GM18873 (cell line): ENCODE results near the gene ADAM12.
"Not testable (repeated sequence)": the region's sequence is repeated elsewhere in the genome, so short reads cannot be mapped to it uniquely, and the experiment has no call there.

ENCODE experiments used
- ATAC-seq: cut with Tn5 transposase; IDR thresholded peaks from one replicate; pipeline ENCODE4 v1.9.1; 2021; ENCODE audit warnings: mild to moderate bottlenecking, moderate library complexity, moderate number of reproducible peaks; ENCODE audit not compliant: unreplicated experiment, low FRiP score

ADAM12 gene

DNA sequence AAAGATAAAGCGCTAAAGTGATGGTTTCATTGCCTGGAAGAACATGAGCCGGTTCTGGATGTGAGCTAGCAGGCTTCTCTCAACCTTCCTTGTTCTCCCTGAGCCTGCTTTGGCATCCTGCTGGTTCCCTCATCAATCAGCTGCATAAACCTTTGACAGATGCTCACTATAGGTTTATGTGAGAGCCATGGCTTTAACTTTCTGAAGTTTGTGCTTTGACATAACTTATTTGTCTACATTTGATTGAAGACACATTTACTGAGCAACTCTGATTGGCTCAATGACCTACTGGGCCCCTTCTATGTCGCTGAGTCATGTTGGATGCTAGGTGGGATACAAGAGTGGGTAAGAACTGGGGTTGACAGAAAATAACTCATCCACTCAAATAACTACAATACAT is 192.0 kb downstream of the ADAM12 start:
- no peak for ATAC-seq

DNA sequence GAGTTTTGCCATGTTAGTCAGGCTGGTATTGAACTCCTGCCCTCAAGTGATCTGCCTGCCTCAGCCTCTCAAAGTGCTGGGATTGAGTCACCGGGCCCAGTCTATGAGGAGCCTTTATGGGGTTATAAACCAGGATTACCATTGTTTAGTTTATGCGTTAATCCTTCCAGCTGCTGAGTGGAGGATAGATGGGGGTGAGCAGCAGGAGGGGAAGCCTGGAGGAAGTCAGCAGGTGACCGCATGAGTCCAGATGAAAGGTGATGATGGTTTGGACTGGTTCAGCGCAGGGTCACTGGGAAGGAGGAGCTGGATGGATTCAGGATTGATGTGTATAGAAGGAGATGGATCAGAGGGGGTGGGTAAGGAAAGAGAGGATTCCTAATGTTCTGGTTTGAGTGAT is 197.1 kb downstream of the ADAM12 start:
- no peak for ATAC-seq

DNA sequence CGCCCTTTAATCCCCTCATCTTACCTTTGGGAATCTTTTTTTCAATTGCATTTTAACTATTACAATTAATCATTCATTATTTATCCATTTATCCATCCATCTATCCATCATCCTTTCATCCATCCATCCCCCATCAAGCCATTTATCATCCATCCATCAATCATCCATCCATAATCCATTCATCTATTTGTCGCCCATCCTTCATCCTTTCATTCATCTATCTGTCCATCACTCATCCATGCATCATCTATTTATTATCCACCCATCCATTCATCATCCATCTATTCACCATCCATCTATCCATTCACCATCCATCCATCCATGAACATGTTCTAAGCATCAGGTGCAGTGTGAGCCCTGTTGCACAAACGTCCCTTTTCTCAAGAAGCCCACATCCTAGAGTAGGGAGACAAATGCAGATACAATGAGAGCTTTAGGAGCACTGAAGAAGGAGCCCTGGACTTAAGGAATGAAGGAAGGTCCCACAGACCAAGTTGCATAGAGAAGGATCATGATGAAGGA is 199.5 kb downstream of the ADAM12 start:
- no peak for ATAC-seq

DNA sequence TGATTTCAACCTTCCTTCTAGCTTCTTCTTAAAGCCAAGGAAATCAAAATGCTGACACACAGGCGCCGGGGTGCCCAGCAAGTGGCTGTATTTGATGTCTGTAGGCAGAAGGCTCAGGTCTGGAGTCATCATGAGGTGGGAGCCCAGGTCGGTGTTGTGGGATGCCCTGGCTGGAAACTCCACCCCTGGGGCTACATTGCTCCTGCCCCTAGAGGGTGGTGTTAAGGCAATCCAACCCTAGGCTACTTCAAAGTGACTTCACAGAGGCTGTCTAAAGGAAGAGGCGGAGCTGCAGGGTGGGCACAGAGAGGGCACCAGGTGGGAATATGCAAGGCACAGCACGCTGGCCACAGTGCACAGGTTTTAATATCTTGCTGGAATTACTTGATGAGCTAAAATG is 200.9 kb downstream of the ADAM12 start:
- no peak for ATAC-seq

DNA sequence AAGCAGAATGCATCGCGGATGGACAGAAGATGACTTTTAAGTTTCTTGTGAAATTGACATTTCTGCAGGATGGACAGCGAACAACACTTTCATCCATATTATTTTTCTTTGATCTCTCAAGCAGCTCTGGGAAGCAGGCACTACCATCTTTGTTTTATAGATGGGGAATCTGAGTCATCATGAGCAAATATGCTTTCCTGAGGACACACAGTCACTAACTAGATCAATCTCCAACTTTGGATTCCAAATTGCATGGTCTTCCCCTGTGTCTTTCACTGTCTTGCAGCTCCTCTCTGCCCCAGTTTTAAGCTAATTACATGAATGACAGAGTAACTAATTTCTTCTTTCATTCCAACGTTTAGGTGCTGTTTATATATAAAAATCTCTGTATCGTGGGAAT is 201.5 kb downstream of the ADAM12 start:
- no peak for ATAC-seq

DNA sequence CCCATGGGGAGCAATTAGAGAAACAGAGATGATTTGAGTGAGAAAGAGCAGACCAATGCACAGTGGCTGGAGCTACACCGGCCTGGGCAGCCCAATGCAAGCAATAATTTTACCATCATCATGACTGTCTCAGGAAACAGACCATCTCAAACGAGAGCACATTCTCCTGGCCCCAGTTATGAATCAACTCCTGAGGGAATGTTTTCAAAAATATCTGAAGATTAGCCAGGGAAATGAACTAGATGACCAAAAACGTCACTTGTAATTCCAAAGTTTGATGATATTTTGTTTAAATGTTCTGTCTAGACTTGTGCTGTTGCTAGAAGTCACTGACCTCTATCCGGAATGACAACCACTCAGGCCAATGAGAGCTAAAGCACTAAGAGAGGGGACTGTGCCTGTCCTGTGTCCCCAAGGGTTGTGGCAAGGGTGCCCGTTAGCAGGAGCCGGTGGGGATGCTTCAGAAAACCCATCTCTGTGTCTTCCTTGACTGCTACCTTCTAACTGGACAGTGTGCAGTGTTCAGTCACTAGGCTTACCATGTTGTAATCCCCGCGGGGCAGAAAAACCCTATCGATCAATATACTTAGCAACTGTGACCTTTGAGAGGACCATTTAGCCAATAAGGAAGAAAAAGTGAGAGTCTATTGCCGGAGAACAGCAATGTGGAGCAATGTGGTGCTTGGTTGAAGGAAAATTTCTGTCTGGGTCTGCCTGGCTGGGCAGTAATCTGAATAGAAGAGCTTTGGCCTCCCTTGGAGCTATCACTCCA is 202.4 kb downstream of the ADAM12 start:
- no peak for ATAC-seq

DNA sequence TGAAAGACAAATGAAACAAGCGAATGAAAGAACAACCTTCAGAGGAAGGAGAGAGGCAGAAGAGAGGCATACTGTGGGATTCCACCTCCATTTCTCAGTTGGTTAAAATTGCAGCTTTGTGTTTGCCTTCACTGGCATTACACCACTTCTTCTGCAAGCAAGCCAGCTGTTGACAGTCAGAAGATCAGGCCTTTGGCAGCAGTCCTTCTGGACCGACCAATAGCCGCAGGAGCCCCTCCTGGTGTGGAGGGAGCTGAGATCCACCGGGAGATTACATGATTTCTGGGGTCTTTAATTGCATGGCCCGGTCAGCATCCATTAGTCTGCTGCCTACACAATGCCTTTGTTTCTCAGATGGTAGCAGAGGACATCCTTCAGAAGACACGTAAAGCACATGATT is 206.7 kb downstream of the ADAM12 start:
- ATAC-seq = no peak

DNA sequence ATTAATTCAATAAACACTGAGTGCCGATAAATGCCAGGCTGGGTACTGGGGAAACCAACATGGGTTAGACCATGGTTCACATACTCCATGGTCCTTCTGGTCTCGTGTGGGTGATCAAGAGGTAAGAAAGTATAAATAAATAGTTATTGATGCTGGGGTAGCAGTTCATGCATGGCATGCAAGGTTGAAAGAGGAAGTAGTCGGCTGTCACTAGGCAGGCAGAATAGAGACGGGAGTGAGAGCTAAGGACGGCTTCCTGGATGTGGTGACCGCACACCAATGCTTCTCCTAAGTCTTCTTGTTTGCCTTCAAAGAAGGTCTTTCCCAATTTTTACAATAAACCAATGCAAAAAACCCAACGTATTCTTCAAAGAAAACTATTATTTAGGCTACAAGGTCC is 208.6 kb downstream of the ADAM12 start:
- no peak for ATAC-seq

DNA sequence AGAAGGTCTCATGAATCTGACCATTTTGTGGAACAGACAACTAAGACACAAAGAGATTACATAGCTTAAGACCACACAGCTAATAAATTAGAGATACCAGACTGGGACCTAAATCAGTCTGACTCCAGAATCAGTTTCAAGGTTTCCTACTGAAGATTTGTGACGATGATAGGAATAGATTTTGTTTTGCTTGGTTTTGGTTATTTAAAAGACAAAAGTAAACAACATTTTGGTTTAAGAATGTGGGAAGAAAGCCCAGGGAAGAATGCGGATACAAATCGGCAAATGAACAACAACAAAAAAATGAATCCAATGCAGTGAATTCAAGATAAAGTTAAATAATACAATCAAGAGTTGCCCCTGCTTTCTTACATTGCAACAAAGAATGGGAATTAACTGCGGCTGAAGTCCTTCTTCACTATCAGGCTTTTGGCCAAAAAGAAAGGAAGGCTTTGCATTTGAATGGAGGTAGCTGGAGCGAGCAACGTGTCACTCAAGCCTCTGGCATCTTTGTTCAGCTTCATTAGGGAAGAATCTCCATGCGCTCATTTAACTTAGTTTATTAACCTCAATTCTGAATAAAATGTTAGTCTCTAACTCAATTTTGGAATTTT is 210.8 kb downstream of the ADAM12 start:
- ATAC-seq = no peak

DNA sequence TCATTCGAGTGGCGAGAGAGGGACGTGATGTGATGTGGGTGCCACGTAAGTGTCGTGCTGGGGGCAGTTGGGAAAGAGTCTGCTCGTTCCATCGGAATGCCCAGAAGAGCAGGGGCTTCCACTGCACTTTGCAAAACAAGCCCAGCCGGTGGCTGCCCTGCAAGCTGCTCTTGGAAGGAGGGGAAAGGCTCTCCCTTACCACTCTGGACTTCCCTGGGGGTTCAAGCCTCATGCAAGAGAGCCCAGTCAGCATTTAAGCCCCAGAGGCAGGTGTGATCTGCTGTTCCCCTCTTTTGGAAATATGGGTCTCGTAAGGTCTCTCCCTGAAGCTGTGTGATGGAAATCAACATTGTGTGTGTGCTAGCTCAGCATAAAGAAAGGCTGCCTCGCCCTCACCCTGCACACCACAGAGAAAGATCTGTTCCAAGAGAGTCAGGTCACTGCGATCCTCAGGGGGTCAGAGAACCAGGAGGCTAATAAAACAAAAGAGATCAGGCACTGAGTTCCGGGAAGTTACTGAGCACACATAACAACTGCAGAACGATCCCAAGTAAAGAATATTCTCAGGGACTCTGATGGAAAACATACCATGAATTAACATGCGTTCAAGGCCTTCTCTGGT is 212.5 kb downstream of the ADAM12 start:
- no peak for ATAC-seq

DNA sequence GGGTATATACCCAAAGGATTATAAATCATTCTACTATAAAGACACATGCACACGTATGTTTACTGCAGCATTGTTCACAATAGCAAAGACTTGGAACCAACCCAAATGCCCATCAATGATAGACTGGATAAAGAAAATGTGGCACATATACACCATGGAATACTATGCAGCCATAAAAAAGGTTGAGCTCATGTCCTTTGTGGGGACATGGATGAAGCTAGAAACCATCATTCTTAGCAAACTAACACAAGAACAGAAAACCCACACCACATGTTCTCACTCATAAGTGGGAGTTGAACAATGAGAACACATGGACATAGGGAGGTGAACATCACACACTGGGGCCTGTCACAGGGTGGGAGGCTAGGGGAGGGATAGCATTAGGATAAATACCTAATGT is 215.5 kb downstream of the ADAM12 start:
- not testable (repeated sequence) for ATAC-seq

DNA sequence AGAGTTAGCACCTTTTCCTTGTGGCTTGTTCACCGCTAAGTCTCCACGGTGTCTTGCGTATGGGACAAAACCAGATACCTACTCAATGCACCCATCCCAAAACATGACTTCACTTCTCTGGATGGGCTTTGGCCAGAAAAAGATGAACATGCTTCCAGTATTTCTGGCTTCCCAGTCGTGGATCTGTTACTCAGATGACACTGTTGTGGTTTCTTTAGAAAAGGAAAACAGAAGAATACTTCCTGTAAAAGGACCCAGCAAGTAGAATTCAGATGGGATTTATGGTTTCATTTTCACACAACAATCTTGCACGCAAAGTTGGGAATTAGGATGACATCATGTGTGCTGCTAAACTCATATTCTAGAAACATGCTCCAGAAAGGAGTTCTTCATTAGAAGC is 216.7 kb downstream of the ADAM12 start:
- ATAC-seq = no peak

DNA sequence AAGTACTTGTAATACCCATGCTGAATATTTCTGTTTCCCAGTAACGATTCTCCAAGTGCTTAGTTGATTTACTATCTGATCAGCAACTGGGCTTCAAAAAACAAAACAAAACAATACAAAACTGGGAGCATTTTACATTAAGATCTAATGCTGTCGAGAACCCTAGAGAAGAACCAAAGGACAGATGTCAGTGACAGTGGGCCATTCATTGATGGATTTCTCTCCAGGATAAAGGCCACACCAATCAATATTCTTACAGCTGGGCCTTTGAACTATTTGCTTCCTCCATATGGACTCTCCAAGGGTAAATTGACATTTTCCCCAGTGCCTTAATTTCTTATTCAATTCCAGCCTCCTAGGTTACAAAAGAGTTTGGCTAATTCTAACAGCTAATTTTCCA is 217.5 kb downstream of the ADAM12 start:
- no peak for ATAC-seq

DNA sequence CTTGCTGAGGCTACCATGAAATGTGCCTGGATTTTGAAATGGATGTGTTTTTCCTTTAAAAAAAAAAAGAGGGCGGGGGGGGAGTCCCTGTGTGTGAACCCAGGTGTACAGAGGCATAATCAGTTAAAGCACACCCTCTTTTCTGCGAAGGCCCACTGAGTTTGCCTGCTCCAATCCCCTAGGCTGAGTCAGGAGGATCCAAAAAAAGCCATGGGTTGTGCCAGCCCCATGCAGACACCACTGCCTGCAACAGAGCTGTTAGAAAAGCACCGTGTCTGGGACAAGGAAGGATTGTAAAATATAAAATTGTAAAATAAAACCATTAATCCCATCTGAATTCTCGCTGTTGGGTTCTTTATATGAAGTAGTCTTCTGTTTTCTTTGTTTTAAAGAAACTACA is 217.9 kb downstream of the ADAM12 start:
- ATAC-seq = no peak

DNA sequence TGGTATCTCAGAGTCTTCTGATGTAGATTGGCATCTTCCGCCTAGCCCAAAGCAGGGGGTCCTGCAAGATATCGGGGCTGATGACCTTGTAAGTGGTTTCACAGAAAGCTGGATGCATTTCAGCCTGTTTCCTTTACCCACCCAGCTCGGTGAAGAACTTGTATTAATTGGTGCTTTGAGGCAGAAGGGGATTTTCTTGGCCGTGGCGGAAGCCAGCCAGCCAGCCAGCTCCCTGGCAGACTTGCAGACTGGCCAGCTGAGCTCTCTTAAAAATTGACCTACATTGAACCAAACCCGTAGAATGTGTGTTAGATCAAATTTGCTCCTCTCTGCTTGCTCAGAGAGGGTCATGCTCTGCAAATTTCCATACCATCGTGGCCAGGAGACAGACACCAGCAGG is 218.4 kb downstream of the ADAM12 start:
- ATAC-seq = no peak

DNA sequence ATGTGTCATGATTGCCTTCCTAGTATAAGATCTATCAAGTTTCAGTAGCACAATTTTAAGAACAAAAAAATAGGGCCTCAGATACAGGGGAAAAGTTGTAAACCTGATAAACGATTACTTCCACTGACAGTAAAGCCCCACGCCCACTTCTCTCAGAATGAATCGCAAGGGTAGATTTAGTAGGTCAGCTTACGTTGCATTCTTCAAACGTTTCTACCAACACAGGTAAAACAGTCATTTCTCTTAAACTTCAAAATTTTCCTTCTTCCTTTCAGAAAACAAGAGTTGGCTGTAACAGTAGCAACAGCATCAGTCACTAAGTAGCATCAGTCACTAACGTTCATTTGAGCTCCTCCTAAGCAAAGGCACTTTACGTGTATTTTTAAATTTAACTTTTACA is 221.5 kb downstream of the ADAM12 start:
- ATAC-seq = no peak

DNA sequence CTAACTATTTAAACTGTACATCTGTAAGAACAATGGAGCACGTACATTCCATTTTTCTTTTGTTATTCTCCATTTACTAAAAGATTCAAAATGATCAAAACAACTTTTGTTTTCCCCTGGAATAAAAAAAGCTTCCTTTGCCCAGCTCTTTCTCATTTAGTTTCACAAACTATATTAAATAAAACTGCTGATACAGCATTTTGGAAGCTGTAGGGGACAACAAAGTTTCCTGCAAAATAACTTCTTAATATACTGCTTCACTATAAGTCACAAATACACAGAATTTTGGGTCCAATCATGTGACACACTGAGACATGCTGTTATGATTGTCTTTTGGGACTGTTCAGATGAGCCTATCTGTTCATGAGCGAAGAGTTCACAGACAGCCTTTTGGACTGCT is 222.4 kb downstream of the ADAM12 start:
- ATAC-seq = no peak

DNA sequence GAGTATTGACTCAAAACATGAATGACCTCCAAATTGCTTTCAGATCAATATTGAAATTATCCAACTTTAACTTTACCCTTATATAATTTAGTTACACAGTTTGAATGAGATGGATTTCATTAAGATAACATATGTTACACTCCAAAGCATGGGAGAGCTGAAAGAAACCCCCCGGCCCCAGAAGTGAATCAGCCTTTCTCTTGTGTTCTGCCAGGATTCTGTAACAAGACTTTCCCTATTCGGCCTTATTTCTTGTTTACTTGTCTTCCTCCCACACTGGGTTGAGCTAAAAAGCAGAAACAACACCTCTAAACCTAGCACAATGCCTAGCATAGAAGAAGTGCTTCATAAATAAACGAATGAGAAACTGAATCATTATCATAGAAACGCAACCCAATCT is 224.8 kb downstream of the ADAM12 start:
- no peak for ATAC-seq

DNA sequence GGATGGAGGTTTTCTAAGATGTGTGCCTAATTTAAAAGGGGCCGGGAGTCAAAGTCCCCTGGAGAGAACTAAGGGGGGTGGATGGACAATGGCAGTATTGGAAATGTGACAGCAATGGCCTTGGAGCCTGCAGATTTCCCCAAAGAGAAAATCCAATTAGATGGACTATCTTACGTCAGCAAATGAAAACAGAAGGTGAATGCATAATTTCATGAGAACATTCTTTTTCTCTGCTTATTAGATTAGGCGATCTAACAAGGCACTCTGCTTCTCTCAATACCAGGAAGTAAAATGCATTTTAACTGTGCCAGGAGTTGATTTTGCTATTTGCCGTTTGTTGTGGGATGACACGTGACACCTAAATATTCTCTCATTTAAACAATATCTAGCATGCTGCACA is 226.6 kb downstream of the ADAM12 start:
- ATAC-seq = no peak

DNA sequence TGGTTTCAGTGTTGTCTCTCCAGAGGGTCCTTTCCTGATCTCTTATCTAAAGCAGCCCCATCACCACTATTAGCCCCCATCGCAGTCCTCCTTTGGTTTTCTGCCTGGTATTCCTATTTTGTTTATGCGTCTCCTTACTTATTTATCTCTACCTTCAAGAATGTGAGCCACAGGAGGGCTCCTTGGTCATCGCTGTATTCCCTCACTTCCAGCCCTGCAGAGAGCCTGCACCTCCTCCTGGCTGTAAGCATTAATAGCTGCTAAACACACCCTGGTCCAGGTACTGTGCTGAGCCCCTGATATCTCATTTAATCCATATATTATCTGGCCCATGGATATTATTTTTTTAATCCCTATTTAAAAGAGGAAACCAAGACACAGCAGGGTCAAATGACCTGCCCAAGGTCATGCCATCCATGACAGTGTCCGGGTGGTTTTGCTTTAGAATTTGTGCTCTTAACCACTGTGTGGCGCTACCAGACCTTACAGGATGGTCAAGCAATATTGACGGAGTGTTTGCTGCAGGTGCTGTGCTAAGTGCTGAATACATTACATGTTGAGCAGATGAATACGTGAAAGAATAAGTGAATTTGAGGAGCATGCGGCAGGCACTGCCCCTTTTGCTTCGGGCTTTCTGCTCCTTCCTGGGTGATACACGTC is 227.2 kb downstream of the ADAM12 start:
- ATAC-seq = no peak

DNA sequence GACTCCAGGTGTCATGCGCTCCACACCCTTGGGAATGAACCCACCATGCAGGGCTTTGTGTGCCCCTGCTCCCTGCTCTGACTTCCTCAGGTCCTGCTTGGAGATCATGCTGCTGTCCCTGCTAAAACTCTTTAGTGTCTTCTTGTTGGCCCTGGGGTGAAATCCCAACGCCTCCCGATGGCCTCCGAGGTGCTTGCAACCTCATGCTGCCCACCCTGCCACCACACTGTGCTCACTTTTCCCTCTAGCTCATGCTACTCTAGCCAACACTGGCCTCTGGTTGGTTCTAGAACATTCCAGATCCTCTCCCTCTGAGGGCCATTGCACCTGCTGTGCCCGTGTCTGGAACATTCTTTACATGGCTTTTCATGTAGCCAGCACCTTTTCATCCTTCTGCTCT is 227.7 kb downstream of the ADAM12 start:
- no peak for ATAC-seq
